Measurements from ENCODE around the gene WDR31. TPM values are rescaled to one million over a fixed set of nuclear protein-coding genes. Genes with fewer than 3 reads are reported as not detected.
A peak's percentile ranks its signal among the peaks of the same experiment; 100 is the strongest.

WDR31 gene
- total and polyA plus RNA-seq, 10 donors, result 0.15 to 2.3 (median 0.78) TPM

DNA sequence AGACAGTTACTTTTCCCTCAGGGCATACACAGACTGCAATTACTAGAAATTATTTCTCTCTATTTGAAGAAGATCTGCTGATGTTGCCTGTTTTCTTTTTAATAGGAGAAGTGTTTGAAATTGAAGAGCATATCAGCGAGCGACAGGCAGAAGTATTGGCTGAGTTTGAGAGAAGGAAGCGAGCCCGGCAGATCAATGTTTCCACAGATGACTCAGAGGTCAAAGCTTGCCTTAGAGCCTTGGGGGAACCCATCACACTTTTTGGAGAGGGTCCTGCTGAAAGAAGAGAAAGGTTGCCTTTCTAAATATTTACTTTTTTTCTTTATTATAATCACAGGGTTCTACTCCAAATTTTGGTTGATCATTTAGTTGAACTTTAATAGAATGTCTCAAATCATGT, 61.2 kb downstream of the WDR31 start:
- no peak for DNase-seq
- peaks cover 6 to 73% (median 56%) of the 10 kb centered on the region in 6 donors for H3K36me3 ChIP-seq
- no peak overlapping the region for H3K4me3 ChIP-seq
- H3K27ac ChIP-seq, result no peak overlapping the region
- no peaks in the 10 kb centered on the region for H3K9me3 ChIP-seq
- no peaks in the 10 kb centered on the region for H3K27me3 ChIP-seq (replicated peaks in 1 of 7)
- 71 to 88% (median 81%) methylated on average over 4 of the region's 4 CpGs for WGBS, 5 donors
- peaks cover 23 to 48% (median 35%) of the 10 kb centered on the region in 6 donors for H3K4me1 ChIP-seq
- TF ChIP-seq, protein P1, sequence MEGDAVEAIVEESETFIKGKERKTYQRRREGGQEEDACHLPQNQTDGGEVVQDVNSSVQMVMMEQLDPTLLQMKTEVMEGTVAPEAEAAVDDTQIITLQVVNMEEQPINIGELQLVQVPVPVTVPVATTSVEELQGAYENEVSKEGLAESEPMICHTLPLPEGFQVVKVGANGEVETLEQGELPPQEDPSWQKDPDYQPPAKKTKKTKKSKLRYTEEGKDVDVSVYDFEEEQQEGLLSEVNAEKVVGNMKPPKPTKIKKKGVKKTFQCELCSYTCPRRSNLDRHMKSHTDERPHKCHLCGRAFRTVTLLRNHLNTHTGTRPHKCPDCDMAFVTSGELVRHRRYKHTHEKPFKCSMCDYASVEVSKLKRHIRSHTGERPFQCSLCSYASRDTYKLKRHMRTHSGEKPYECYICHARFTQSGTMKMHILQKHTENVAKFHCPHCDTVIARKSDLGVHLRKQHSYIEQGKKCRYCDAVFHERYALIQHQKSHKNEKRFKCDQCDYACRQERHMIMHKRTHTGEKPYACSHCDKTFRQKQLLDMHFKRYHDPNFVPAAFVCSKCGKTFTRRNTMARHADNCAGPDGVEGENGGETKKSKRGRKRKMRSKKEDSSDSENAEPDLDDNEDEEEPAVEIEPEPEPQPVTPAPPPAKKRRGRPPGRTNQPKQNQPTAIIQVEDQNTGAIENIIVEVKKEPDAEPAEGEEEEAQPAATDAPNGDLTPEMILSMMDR (IDR thresholded peaks at IDR 0.05 in 8 of 11, conservative IDR thresholded peaks at IDR 0.05 in 3 of 11), result no peak
- TF ChIP-seq POLR2A (IDR thresholded peaks at IDR 0.05) (no peak), POLR2AphosphoS5 (IDR thresholded peaks at IDR 0.05) (no peak)
- intact Hi-C loops (cut with DNase I; ENCODE audit: low total_unique reads), result loop anchor here (10.0 kb wide), 2 partner anchors 54 to 376 kb away; partner anchors contain the start of genes FKBP15 and SLC31A1

DNA sequence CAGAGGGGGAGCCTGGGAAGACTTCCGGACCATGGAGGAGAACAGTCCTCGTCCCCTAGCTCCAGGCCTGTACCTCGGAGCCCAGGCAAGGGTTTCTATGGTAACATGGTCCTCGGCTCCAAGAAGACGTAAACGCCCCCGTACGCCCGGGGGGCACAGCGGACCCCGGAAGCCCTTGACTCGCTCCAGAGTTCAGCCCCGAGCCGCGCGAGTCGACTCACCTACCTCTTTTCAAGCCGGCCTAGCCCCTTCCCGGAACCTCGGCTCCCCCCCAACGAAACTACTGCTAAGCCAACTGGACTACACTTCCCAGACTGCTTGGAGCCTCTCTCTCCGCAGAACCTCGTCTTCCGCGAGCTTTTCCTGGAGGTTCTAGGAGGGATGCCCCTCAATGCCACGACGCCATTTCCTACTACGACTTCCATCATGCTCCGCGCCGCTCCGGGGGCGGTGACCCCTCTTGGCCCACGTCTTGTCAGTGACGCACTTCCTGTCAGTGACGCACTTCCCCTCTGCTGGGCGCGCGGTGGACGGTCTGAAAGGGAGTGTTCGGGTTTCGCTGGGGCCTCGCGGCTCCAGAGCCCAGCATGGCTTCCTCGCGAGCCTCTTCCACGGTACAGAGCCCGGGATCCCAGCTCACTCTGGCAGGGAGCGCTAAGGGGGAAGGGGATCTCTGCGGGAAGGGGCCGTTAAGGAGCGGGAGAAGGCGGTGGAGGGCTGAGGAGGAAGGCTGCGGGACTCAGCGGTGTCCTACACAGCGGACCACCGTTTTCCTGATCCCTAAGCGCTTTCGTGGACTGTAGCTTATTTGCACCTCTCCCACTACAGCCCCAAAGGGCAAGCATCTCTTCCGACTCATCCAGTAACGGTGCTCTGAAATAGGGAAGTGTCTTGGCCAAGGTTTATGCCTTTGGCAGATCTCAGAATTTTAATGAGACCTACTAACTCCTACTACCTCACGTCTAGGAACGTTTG, 64.6 kb downstream of the WDR31 start, which contains the start of the genes CDC26 and PRPF4:
CDC26 (minus strand) TSS at position 416 of the 975 bp plus-strand sequence. CDS start 3,065 bp downstream, outside the sequence.
PRPF4 (plus strand) TSS at position 502 of the 975 bp plus-strand sequence; CDS start at position 588, 86 bp downstream.
- DNase-seq, result peak; percentile 98
- TF ChIP-seq POLR2AphosphoS5 (IDR thresholded peaks at IDR 0.05) (peak; percentile 99 to 100 (median 100)), POLR2A (IDR thresholded peaks at IDR 0.05) (peak; percentile 71 to 91 (median 88))
- TF ChIP-seq, protein P1 (IDR thresholded peaks at IDR 0.05 in 8 of 11, conservative IDR thresholded peaks at IDR 0.05 in 3 of 11), result peak in 4 of 11 experiments; percentile 12 to 41 (median 26)
- Histone ChIP-seq H3K4me3 (peak within 1 kb of the TSS; percentile 74 to 90 (median 80)), H3K4me1 (peaks cover 24 to 60% (median 37%) of the 10 kb centered on the region in 6 donors), H3K27ac (peak within 1 kb of the TSS; percentile 91 to 98 (median 94)), H3K27me3 (replicated peaks in 1 of 7) (no peaks in the 10 kb centered on the region), H3K36me3 (peaks cover 0 to 71% (median 50%) of the 10 kb centered on the region in 6 donors), H3K9me3 (no peaks in the 10 kb centered on the region)
- intact Hi-C loops (cut with DNase I; ENCODE audit: low total_unique reads), result loop anchor here (10.0 kb wide), 2 partner anchors 51 to 379 kb away; partner anchors contain the start of genes FKBP15 and SLC31A1
- 0 to 1% (median 0%) methylated on average over 18 to 63 of the region's 63 CpGs for WGBS, 5 donors

- peaks cover 24 to 60% (median 37%) of the 10 kb centered on the region in 6 donors for H3K4me1 ChIP-seq
- TF ChIP-seq POLR2A (IDR thresholded peaks at IDR 0.05), result no peak
- no peak for TF ChIP-seq POLR2AphosphoS5 (IDR thresholded peaks at IDR 0.05)
- TF ChIP-seq, protein P1 (IDR thresholded peaks at IDR 0.05 in 8 of 11, conservative IDR thresholded peaks at IDR 0.05 in 3 of 11), result peak; percentile 59 to 85 (median 76)
- WGBS, 5 donors, result 0 to 2% (median 1%) methylated on average over 12 to 15 of the region's 15 CpGs
- H3K9me3 ChIP-seq, result no peaks in the 10 kb centered on the region
- no peak for DNase-seq
- H3K4me3 ChIP-seq, result peak overlapping the region; percentile 74 to 90 (median 80)
- H3K36me3 ChIP-seq, result peaks cover 0 to 71% (median 50%) of the 10 kb centered on the region in 6 donors
- intact Hi-C loops (cut with DNase I; ENCODE audit: low total_unique reads), result loop anchor here (5.0 to 10.0 kb wide), 3 partner anchors 50 to 380 kb away; partner anchors contain the start of genes FKBP15 and SLC31A1
- H3K27ac ChIP-seq, result peak overlapping the region; percentile 91 to 98 (median 94)
- no peaks in the 10 kb centered on the region for H3K27me3 ChIP-seq (replicated peaks in 1 of 7)
Observed at GRCh38 chr9:113274474-113275156, 65.5 kb downstream of the WDR31 start.
